NCI-H2227 (cell line): ENCODE results near the gene KL.

Source experiments
- DNase-seq: peaks from one replicate; lab custom pipeline; 2025; ENCODE audit not compliant: unreplicated experiment; lab: John Stamatoyannopoulos, UW

The KL gene

GRCh38 chr13:33109801-33110200, 93.6 kb downstream of the KL start:
- no peak for DNase-seq

- DNase-seq = no peak
Measured at GRCh38 chr13:33110386-33110712, 94.1 kb downstream of the KL start.

DNA sequence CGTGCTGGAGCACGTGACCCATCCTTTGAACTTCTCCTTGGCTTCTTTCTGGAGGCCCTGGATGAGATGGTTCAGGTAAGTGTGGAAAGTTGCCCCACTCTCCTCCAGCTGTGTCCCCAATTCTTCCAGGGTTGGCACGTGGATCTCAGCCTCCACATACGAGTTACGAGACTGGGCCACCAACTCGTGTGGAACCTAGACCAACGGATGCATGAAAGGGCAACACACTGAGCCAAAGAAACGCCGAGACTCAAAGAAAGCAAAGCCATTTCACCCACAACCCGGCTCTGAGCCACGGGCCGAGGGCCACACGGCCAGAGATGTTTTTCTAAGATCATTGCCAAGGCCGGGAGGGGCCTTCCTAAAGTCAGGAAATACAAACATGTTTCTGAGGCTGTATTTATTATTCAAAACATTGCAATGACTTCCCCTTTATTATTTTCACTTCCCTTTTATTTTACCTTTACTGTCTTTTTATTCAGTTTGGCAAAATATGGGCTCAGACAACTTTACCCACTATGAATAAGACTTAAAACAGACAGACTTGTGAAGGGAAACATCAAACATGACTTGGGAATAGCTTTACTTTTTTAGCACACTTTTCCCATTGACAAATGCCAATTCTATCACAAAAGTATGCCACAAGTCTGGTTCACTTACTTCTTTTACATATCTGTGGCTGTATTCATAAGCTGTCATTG, 94.6 kb downstream of the KL start:
- no peak for DNase-seq

- no peak for DNase-seq
Measured at GRCh38 chr13:33111414-33112110, 95.3 kb downstream of the KL start.

GRCh38 chr13:33112766-33113165, 96.5 kb downstream of the KL start:
- DNase-seq = no peak

DNA sequence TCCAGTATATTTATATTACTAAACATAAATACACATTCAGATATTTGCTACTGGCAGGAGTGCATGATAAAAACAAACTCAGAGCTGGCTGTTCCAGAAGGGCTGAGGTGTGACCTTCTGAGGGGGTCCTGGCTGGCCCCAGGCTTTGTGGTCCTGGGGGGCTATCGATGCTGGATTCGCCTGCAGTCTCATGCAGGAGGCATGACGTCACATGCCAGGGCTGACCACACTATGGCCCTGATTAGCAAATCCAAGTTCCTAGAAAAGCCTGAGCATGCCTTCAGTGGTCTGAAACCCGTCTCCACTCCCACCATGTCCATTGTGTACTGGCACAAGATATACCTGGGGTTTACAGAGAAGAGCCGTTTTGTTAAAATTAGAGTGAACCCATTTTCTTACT, 97.9 kb downstream of the KL start:
- DNase-seq = no peak

DNA sequence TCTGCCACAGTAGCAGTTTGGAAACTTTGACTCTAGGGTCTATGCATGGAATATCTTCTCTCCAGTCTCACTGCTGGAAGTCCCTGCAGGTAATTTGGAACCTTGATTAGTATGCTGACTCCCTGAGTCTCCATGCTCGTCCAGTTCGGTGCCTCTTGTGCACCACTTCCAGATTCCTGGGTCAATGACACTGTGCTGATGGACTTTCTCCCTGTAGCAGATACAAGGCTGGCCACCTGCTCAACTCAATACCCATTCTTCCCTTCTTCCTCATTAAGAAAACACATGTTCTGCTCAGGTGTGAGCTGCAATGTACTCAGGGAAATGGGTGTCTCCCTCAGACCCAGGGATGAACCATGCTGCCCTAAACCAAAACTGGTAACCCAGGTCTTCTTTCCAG, 99.1 kb downstream of the KL start:
- no peak for DNase-seq
